Smooth muscle cell (in vitro differentiated cells): Measurements from ENCODE around the gene EPHX1. TPM values are rescaled to one million over a fixed set of nuclear protein-coding genes. Genes with fewer than 3 reads are reported as not detected.

ENCODE experiments used
- DNase-seq: peaks from one replicate; lab custom pipeline; 2025; ENCODE audit not compliant: unreplicated experiment; lab: John Stamatoyannopoulos, UW
- H2AFZ ChIP-seq: fragments of 200-600 bp; sonication (generic); 2 replicates; pipeline ENCODE4 v1.6.0; 2016; ENCODE audit warnings: antibody characterized with exemption, low read depth, mild to moderate bottlenecking
- H3F3A ChIP-seq: fragments of 200-600 bp; sonication (generic); 2 replicates; pipeline ENCODE4 v1.6.0; 2017; ENCODE audit warnings: antibody characterized with exemption, low read depth
- H3K27ac ChIP-seq: fragments of 200-600 bp; sonication (generic); 2 replicates; pipeline ENCODE4 v1.5.1; 2016; ENCODE audit warnings: low read depth, mild to moderate bottlenecking
- H3K27me3 ChIP-seq: fragments of 200-600 bp; sonication (generic); 2 replicates; pipeline ENCODE4 v1.6.1; 2016; ENCODE audit warnings: low read depth, mild to moderate bottlenecking
- H3K36me3 ChIP-seq: fragments of 200-600 bp; sonication (generic); 2 replicates; pipeline ENCODE4 v1.5.1; 2016; ENCODE audit warnings: low read depth
- H3K4me1 ChIP-seq: fragments of 200-600 bp; sonication (generic); 2 replicates; pipeline ENCODE4 v1.5.1; 2016; ENCODE audit warnings: low read depth
- H3K4me2 ChIP-seq: fragments of 200-600 bp; sonication (generic); 2 replicates; pipeline ENCODE4 v1.6.0; 2016; ENCODE audit warnings: mild to moderate bottlenecking
- H3K4me3 ChIP-seq: fragments of 200-600 bp; sonication (generic); 2 replicates; pipeline ENCODE4 v1.5.1; 2016; ENCODE audit warnings: mild to moderate bottlenecking
- H3K79me2 ChIP-seq: fragments of 200-600 bp; sonication (generic); 2 replicates; pipeline ENCODE4 v1.6.0; 2016; ENCODE audit warnings: low read depth, mild to moderate bottlenecking
- H3K9ac ChIP-seq: fragments of 200-600 bp; sonication (generic); 2 replicates; pipeline ENCODE4 v1.6.0; 2016; ENCODE audit warnings: low read depth
- H3K9me3 ChIP-seq: fragments of 200-600 bp; sonication (generic); replicated peaks from 2 replicates; pipeline ENCODE4 v1.5.1; 2016; ENCODE audit warnings: low read depth
- H4K20me1 ChIP-seq: fragments of 200-600 bp; sonication (generic); 2 replicates; pipeline ENCODE4 v1.6.0; 2016; ENCODE audit warnings: low read depth
- WGBS: methylation state at CpG from one replicate; pipeline ENCODE4 v1.1.7; 2016; ENCODE audit warnings: low lambda C conversion rate; 5-methylcytosine and 5-hydroxymethylcytosine counted together
- polyA plus RNA-seq: library from polyadenylated mRNA; unstranded; fragments of >200 nt; fragmentation: Nextera tagmentation; extraction: Ambion mirVana; gene quantifications from 2 replicates; pipeline ENCODE4 v1.2.1, GENCODE V29; 2016
- total RNA-seq: library from RNA; depleted of rRNA; stranded (reverse); fragments of >200 nt; gene quantifications from 2 replicates; pipeline ENCODE4 v1.2.3, GENCODE V29; 2014
- TF ChIP-seq, protein P1 (sequence below): fragments of 200-600 bp; sonication (generic); IDR thresholded peaks from 2 replicates; pipeline ENCODE4 v1.5.1; 2017; ENCODE audit warnings: borderline replicate concordance, mild to moderate bottlenecking, antibody characterized with exemption; ENCODE audit not compliant: insufficient read depth, poor library complexity, severe bottlenecking

The EPHX1 gene
- total and polyA plus RNA-seq, 2 experiments from 2014 or later, result 16.1 to 22.2 TPM

DNA sequence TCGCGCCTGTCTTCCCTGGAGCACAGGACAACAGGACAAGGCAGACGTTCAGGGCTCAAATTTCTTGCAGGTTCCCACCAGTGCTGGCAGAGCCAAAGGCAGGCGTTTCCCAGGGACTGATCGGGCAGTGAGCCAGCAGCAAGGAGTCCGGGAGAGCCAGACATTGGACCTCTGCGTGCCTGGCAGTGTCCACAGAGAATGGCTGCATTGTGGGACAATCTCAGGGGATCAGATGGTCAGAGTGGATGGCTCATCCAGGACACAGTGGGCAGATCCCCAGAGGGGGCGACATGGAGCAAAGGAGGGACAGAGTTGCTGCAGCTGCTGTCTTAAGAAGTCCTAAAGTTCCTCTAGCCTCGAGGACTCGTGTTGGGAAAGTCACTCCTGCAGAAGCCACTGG is 67.7 kb downstream of the EPHX1 start:
- H3K36me3 ChIP-seq, result no peaks in the 10 kb centered on the region
- no peaks in the 10 kb centered on the region for H3F3A ChIP-seq
- WGBS, result 66% methylated on average over 10 of the region's 10 CpGs
- TF ChIP-seq, protein P1, sequence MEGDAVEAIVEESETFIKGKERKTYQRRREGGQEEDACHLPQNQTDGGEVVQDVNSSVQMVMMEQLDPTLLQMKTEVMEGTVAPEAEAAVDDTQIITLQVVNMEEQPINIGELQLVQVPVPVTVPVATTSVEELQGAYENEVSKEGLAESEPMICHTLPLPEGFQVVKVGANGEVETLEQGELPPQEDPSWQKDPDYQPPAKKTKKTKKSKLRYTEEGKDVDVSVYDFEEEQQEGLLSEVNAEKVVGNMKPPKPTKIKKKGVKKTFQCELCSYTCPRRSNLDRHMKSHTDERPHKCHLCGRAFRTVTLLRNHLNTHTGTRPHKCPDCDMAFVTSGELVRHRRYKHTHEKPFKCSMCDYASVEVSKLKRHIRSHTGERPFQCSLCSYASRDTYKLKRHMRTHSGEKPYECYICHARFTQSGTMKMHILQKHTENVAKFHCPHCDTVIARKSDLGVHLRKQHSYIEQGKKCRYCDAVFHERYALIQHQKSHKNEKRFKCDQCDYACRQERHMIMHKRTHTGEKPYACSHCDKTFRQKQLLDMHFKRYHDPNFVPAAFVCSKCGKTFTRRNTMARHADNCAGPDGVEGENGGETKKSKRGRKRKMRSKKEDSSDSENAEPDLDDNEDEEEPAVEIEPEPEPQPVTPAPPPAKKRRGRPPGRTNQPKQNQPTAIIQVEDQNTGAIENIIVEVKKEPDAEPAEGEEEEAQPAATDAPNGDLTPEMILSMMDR, result peak; percentile 35
- peaks cover 3% of the 10 kb centered on the region for H3K79me2 ChIP-seq
- H3K4me1 ChIP-seq, result no peaks in the 10 kb centered on the region
- no peak overlapping the region for H3K9ac ChIP-seq
- peak; percentile 7 for DNase-seq
- H4K20me1 ChIP-seq, result peaks cover 53% of the 10 kb centered on the region
- no peaks in the 10 kb centered on the region for H3K27me3 ChIP-seq
- no peaks in the 10 kb centered on the region for H3K9me3 ChIP-seq
- no peak overlapping the region for H2AFZ ChIP-seq
- H3K4me2 ChIP-seq, result no peak overlapping the region
- H3K27ac ChIP-seq, result no peak overlapping the region
- no peak overlapping the region for H3K4me3 ChIP-seq

DNA sequence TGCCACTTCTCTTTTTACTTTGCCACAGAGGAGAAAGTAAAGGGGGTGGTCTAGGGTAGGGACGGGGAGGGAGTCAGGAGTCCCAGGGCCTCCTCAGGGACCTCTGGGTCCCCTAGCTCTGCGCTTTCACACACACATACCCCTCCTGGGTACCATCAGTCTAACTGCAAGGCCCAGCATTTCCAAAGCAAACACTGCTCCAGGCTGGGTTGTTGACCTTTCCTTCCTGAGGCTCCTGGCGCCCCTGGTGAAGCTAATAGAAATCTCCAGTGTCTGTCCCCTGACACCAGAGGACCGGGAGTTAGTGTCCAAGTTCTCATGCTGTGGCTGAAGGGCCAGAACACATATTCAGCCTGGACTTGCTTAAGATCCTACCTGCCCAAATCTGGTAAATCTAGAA is 68.4 kb downstream of the EPHX1 start:
- Histone ChIP-seq H3K9ac (no peak overlapping the region), H3K27ac (no peak overlapping the region), H3K9me3 (no peaks in the 10 kb centered on the region), H3K36me3 (no peaks in the 10 kb centered on the region), H3F3A (no peaks in the 10 kb centered on the region), H2AFZ (no peak overlapping the region), H3K4me2 (no peak overlapping the region), H3K4me3 (no peak overlapping the region), H3K79me2 (peaks cover 3% of the 10 kb centered on the region), H3K4me1 (no peaks in the 10 kb centered on the region), H3K27me3 (no peaks in the 10 kb centered on the region), H4K20me1 (peaks cover 47% of the 10 kb centered on the region)
- TF ChIP-seq, protein P1, result no peak
- WGBS, result 92% methylated on average over 4 of the region's 4 CpGs
- no peak for DNase-seq

DNA sequence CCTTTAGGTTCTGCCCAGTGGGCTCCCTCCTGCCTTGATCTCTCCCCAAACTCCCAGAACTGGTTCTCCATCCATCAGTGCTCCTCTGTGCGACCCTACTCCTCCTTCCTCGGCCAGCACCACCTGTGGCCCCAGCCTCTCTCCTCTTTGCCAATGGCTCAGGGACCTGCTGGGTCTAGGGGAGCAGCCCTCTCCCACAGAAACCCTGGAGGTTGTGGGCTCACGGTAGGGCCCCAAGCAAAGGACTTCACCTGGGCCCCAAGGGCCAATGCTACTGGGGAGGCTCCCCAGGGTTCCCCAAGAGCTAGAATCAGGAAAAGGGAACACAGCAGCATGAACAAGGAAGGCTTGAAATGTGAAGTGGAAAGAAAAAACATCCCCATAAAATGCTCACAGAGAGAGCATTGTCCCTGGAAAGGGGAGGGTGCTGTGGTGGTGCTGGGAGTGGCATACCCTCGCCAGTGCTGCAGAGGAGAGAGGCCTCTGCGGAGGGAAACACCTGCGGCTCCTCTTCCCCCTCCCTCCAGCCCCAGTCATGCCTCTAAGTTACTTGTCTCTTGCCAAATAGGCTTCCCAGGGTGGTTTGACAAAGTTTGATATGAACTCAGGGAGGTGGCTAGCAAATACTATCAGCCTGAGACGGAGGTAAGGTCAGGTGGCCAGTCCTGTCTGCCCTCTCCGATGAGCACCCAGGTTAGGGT is 69.7 kb downstream of the EPHX1 start:
- H3K27ac ChIP-seq, result no peak overlapping the region
- H3K4me1 ChIP-seq, result no peaks in the 10 kb centered on the region
- no peak for DNase-seq
- H3K4me2 ChIP-seq, result no peak overlapping the region
- no peak overlapping the region for H3K9ac ChIP-seq
- no peaks in the 10 kb centered on the region for H3K36me3 ChIP-seq
- peaks cover 3% of the 10 kb centered on the region for H3K79me2 ChIP-seq
- no peaks in the 10 kb centered on the region for H3F3A ChIP-seq
- peaks cover 34% of the 10 kb centered on the region for H4K20me1 ChIP-seq
- WGBS, result 78% methylated on average over 8 of the region's 8 CpGs
- no peaks in the 10 kb centered on the region for H3K27me3 ChIP-seq
- H3K9me3 ChIP-seq, result no peaks in the 10 kb centered on the region
- no peak overlapping the region for H3K4me3 ChIP-seq
- no peak overlapping the region for H2AFZ ChIP-seq
- TF ChIP-seq, protein P1, result no peak

DNA sequence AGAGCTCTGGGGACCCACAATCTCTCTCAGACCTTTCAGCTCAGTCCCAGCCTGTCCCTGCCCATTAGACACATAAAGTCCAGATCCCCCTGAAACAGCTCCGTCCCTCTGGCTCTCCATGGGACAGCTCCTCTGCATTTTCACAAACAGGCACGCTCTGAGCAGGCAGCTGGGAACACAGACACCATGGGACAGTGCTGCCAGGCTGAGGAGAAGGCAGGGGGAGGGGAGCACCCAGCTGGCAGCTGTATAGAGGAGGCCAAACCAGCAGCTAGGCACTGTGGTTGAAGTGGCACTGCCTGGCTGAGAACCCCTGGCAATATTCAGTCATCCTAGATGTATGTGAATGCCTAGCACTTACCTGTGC is 70.3 kb downstream of the EPHX1 start:
- H3K27me3 ChIP-seq, result no peaks in the 10 kb centered on the region
- H3K9ac ChIP-seq, result no peak overlapping the region
- no peaks in the 10 kb centered on the region for H3K9me3 ChIP-seq
- no peaks in the 10 kb centered on the region for H3K36me3 ChIP-seq
- TF ChIP-seq, protein P1, result no peak
- H3K27ac ChIP-seq, result no peak overlapping the region
- H3K4me3 ChIP-seq, result no peak overlapping the region
- H3K4me2 ChIP-seq, result no peak overlapping the region
- WGBS, result 89% methylated on average over 2 of the region's 2 CpGs
- no peak for DNase-seq
- peaks cover 31% of the 10 kb centered on the region for H4K20me1 ChIP-seq
- H3F3A ChIP-seq, result no peaks in the 10 kb centered on the region
- no peak overlapping the region for H2AFZ ChIP-seq
- no peaks in the 10 kb centered on the region for H3K4me1 ChIP-seq
- H3K79me2 ChIP-seq, result peaks cover 3% of the 10 kb centered on the region
